Regular cardiac myocyte (primary cell): ENCODE measurements around the gene SYTL4. TPM values are rescaled to one million over a fixed set of nuclear protein-coding genes. Genes with fewer than 3 reads are reported as not detected.

Source experiments
- total RNA-seq: library from RNA; depleted of rRNA; stranded (reverse); fragments of >200 nt; gene quantifications from 2 replicates; pipeline ENCODE4 v1.2.3, GENCODE V29; 2014

The SYTL4 gene
- 5.9 and 18.0 TPM in 2 replicates for total RNA-seq

GRCh38 chrX:100731441-100732281, at the start of gene SYTL4:
Gene SYTL4 (minus strand): TSS chrX:100732121. CDS start chrX:100702037, 30,084 bp downstream.

GRCh38 chrX:100643956-100644860, 87.7 kb downstream of the SYTL4 start, which contains the start of gene SRPX2:
Gene SRPX2 (plus strand): TSS chrX:100644199. CDS start chrX:100646323, 2,124 bp downstream.

GRCh38 chrX:100636321-100636991, 95.5 kb downstream of the SYTL4 start, which contains the start of gene TSPAN6:
Gene TSPAN6 (minus strand): TSS chrX:100636806. CDS start chrX:100636694, 112 bp downstream.

Other genes with a start within 250 kb of the SYTL4 start
- gene TNMD, start 147.2 kb downstream of the SYTL4 start, total RNA-seq: not detected in 2 replicates
- 29.9 and 65.4 TPM in 2 replicates for gene TSPAN6, start 95.3 kb downstream of the SYTL4 start, total RNA-seq
- gene SRPX2, start 87.9 kb downstream of the SYTL4 start, total RNA-seq: 57.9 and 171 TPM in 2 replicates
- gene CSTF2, start 88.3 kb upstream of the SYTL4 start, total RNA-seq: 13.0 and 30.9 TPM in 2 replicates
- not detected in 2 replicates for gene NOX1, start 142.2 kb upstream of the SYTL4 start, total RNA-seq
- gene XKRX, start 196.8 kb upstream of the SYTL4 start, total RNA-seq: under 0.01 and 0.28 TPM in 2 replicates
- gene ARL13A, start 237.6 kb upstream of the SYTL4 start, total RNA-seq: not detected in 2 replicates